HCT116 (cell line): ENCODE results near the gene ZNF792. TPM values are rescaled to one million over a fixed set of nuclear protein-coding genes. Genes with fewer than 3 reads are reported as not detected.

Experiments used
- ATAC-seq: fragments of 200-7000 bp; cut with Tn5 transposase; 2 replicates; pipeline ENCODE4 v1.9.1; 2020; ENCODE audit warnings: mild to moderate bottlenecking, moderate library complexity
- BruUV-seq: library from RNA; stranded (reverse); fragments of 400-500 nt; replicated peaks from 2 replicates; lab custom pipeline; 2021; lab: Mats Ljungman, UMichigan
- CTCF ChIA-PET: fragments of 300-600 bp; sonication (Branson Sonifier 250); formaldehyde crosslinking; loops from one replicate; lab custom pipeline; 2021; ENCODE audit warnings: antibody characterized with exemption; lab: Charles Lee
- POLR2A ChIA-PET: fragments of 300-600, 350-600 bp; sonication (Branson Sonifier 250); formaldehyde crosslinking; loops from one replicate; lab custom pipeline; 2021; ENCODE audit warnings: antibody characterized with exemption; lab: Charles Lee
- RAD21 ChIA-PET, 2 experiments: fragments of 300-600 bp; sonication (Branson Sonifier 250); formaldehyde crosslinking; loops; one replicate each; lab custom pipeline; 2023; ENCODE audit warnings: low total read pairs in 2 of 2; ENCODE audit not compliant: uncharacterized antibody in 2 of 2, unreplicated experiment in 2 of 2, low non-redundant PET in 1 of 2; lab: Charles Lee
- DNase-seq: peaks from one replicate; pipeline ENCODE4 v3.0.0-alpha.2; 2010; ENCODE audit warnings: low read depth, low spot score
- H2AFZ ChIP-seq: fragments of 200-600 bp; shearing (Covaris generic), sonication (generic); 2 replicates; pipeline ENCODE4 v1.6.1; 2017; ENCODE audit warnings: low read depth, mixed run types, mixed read lengths, antibody characterized with exemption, low read length; ENCODE audit not compliant: poor library complexity, severe bottlenecking
- H3K27ac ChIP-seq: 2 replicates; pipeline ENCODE4 v1.5.1; 2012; ENCODE audit warnings: low read depth, low read length
- H3K27me3 ChIP-seq: fragments of 200-600 bp; sonication (generic); 2 replicates; pipeline ENCODE4 v1.6.1; 2016; ENCODE audit warnings: mixed run types, low read length, mixed read lengths; ENCODE audit not compliant: insufficient read depth
- H3K36me3 ChIP-seq, 2 experiments: fragments of 200-500 bp in 1 of 2; fragments of 200-600 bp in 1 of 2; sonication (Bioruptor generic) in 1 of 2; sonication (generic) in 1 of 2; 2 replicates each; pipeline versions ENCODE4 v1.5.1 to v1.6.1; 2014 to 2016; ENCODE audit warnings: low read length in 2 of 2, inconsistent platforms in 1 of 2, mixed read lengths in 1 of 2, mixed run types in 1 of 2; ENCODE audit not compliant: insufficient read depth in 2 of 2, control insufficient read depth in 1 of 2
- H3K4me1 ChIP-seq, 2 experiments: fragments of 200-600 bp in 1 of 2; sonication (generic) in 1 of 2; 2 replicates each; pipeline versions ENCODE4 v1.5.1 to v1.6.1; 2012 to 2017; ENCODE audit warnings: low read length in 2 of 2, inconsistent platforms in 1 of 2, mild to moderate bottlenecking in 1 of 2, mixed read lengths in 1 of 2, mixed run types in 1 of 2, moderate library complexity in 1 of 2; ENCODE audit not compliant: insufficient read depth in 2 of 2, control insufficient read depth in 1 of 2
- H3K4me2 ChIP-seq: fragments of 200-600 bp; sonication (generic); 2 replicates; pipeline ENCODE4 v1.6.1; 2017; ENCODE audit warnings: mixed run types, low read length, mixed read lengths
- H3K4me3 ChIP-seq, 2 experiments: fragments of 200-600 bp in 1 of 2; sonication (generic) in 1 of 2; replicated peaks in 1 of 2; 2 replicates each; pipeline ENCODE4 v1.5.1; 2011 to 2016; ENCODE audit warnings: low read length in 2 of 2, control low read depth in 1 of 2, low read depth in 1 of 2, mild to moderate bottlenecking in 1 of 2, mixed read lengths in 1 of 2, mixed run types in 1 of 2
- H3K79me2 ChIP-seq: fragments of 200-600 bp; sonication (generic); 2 replicates; pipeline ENCODE4 v1.6.1; 2017; ENCODE audit warnings: mild to moderate bottlenecking, mixed run types, low read length, moderate library complexity, mixed read lengths; ENCODE audit not compliant: insufficient read depth
- H3K9ac ChIP-seq: fragments of 200-600 bp; sonication (generic); 2 replicates; pipeline ENCODE4 v1.6.1; 2016; ENCODE audit warnings: low read length, mixed read lengths
- H3K9me2 ChIP-seq: fragments of 200-600 bp; sonication (generic), shearing (Covaris generic); 2 replicates; pipeline ENCODE4 v1.6.1; 2017; ENCODE audit warnings: mixed run types, mild to moderate bottlenecking, moderate library complexity; ENCODE audit not compliant: insufficient read depth
- H3K9me3 ChIP-seq, 2 experiments: fragments of 200-500 bp in 1 of 2; fragments of 200-600 bp in 1 of 2; sonication (Bioruptor generic) in 1 of 2; sonication (generic) in 1 of 2; 2 replicates each; pipeline ENCODE4 v1.6.1; 2014 to 2017; ENCODE audit warnings: low read length in 2 of 2, mixed read lengths in 2 of 2, inconsistent platforms in 1 of 2, low read depth in 1 of 2, mild to moderate bottlenecking in 1 of 2, mixed run types in 1 of 2, moderate library complexity in 1 of 2; ENCODE audit not compliant: control insufficient read depth in 1 of 2, insufficient read depth in 1 of 2
- H4K20me1 ChIP-seq: fragments of 200-600 bp; sonication (generic), shearing (Covaris generic); 2 replicates; pipeline ENCODE4 v1.6.1; 2017; ENCODE audit warnings: mixed run types, mild to moderate bottlenecking, moderate library complexity; ENCODE audit not compliant: insufficient read depth
- ATF3 ChIP-seq: IDR thresholded peaks from 2 replicates; pipeline ENCODE4 v1.6.1; 2012
- ELF1 ChIP-seq: IDR thresholded peaks from 2 replicates; pipeline ENCODE4 v1.6.1; 2012; ENCODE audit warnings: low read depth, borderline replicate concordance
- FOSL1 ChIP-seq: IDR thresholded peaks from 2 replicates; pipeline ENCODE4 v1.6.1; 2012; ENCODE audit warnings: low read depth
- JUND ChIP-seq: IDR thresholded peaks from 2 replicates; pipeline ENCODE4 v1.6.1; 2012
- MAX ChIP-seq: IDR thresholded peaks from 2 replicates; pipeline ENCODE4 v1.6.1; 2012
- POLR2A ChIP-seq: IDR thresholded peaks from 2 replicates; pipeline ENCODE4 v1.7.0; 2011; ENCODE audit warnings: borderline replicate concordance; ENCODE audit not compliant: insufficient read depth, insufficient read length; ENCODE audit errors: extremely low read depth
- POLR2AphosphoS5 ChIP-seq: IDR thresholded peaks from 2 replicates; pipeline ENCODE4 v1.6.1; 2011; ENCODE audit warnings: mild to moderate bottlenecking, low read depth, low read length, moderate library complexity
- intact Hi-C: fragments of 100-400 bp; cut with micrococcal nuclease; formaldehyde crosslinking; loops from 2 replicates; pipeline ENCODE4 v1.10.0; 2022
- total RNA-seq: library from RNA; stranded (reverse); gene quantifications from one replicate; pipeline ENCODE4 v1.2.1, GENCODE V29; 2021; ENCODE audit not compliant: unreplicated experiment
- TF ChIP-seq, protein P1 (sequence below), 3 experiments: fragments of 200-600 bp in 1 of 3; sonication (generic) in 1 of 3; IDR thresholded peaks in 2 of 3; conservative IDR thresholded peaks in 1 of 3; 2 replicates each; pipeline ENCODE4 v1.5.1; 2012 to 2017; ENCODE audit warnings: low read depth in 2 of 3, low read length in 2 of 3, antibody characterized with exemption in 1 of 3, borderline replicate concordance in 1 of 3, control low read depth in 1 of 3, mild to moderate bottlenecking in 1 of 3, mixed read lengths in 1 of 3, mixed run types in 1 of 3, moderate library complexity in 1 of 3; ENCODE audit not compliant: insufficient read depth in 1 of 3

ZNF792 gene
- total RNA-seq, 1 experiment from 2014 or later, result 3.6 TPM

DNA sequence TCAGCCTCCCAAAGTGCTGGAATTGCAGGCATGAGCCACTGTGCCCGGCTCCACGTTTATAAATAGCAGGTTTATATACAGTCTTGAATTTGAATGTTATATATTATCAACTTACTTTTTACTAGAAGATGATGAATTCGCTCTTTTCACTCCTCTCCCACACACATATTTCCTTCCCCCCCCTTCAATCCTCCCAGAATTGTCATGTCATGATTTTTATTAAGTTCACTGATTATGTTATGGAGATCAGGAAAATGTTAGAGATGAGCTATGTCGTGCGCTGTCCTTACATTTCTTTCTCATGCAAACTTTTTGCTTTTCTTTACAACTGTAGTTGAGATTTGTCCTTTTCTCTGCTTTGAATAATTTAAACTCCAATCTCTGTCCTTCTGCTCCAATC, 18.2 kb upstream of the ZNF792 start:
- BruUV-seq, result no TSS peak
- ChIA-PET RAD21 (no interaction called here), POLR2A (no interaction called here), CTCF (no interaction called here)
- intact Hi-C loops, result no loop called here
- no peaks in the 10 kb centered on the region for H4K20me1 ChIP-seq
- no peak overlapping the region for H3K9ac ChIP-seq
- H3K27me3 ChIP-seq, result no peaks in the 10 kb centered on the region
- peaks cover 0 to 3% of the 10 kb centered on the region in 2 experiments; a peak in 2 of 4 replicates for H3K9me3 ChIP-seq
- no peak for ATAC-seq
- H3K27ac ChIP-seq, result no peak overlapping the region
- H3K4me3 ChIP-seq, result no peak overlapping the region
- no peak overlapping the region for H3K4me2 ChIP-seq
- no peaks in the 10 kb centered on the region; the same call in 1 of the 2 replicates for H3K9me2 ChIP-seq
- H3K36me3 ChIP-seq, result no peaks in the 10 kb centered on the region
- no peak for DNase-seq
- no peaks in the 10 kb centered on the region for H3K79me2 ChIP-seq
- no peak for TF ChIP-seq ATF3
- no peak for TF ChIP-seq ELF1
- TF ChIP-seq MAX, result no peak
- no peak for TF ChIP-seq FOSL1
- H2AFZ ChIP-seq, result no peak overlapping the region
- H3K4me1 ChIP-seq, result no peaks in the 10 kb centered on the region

DNA sequence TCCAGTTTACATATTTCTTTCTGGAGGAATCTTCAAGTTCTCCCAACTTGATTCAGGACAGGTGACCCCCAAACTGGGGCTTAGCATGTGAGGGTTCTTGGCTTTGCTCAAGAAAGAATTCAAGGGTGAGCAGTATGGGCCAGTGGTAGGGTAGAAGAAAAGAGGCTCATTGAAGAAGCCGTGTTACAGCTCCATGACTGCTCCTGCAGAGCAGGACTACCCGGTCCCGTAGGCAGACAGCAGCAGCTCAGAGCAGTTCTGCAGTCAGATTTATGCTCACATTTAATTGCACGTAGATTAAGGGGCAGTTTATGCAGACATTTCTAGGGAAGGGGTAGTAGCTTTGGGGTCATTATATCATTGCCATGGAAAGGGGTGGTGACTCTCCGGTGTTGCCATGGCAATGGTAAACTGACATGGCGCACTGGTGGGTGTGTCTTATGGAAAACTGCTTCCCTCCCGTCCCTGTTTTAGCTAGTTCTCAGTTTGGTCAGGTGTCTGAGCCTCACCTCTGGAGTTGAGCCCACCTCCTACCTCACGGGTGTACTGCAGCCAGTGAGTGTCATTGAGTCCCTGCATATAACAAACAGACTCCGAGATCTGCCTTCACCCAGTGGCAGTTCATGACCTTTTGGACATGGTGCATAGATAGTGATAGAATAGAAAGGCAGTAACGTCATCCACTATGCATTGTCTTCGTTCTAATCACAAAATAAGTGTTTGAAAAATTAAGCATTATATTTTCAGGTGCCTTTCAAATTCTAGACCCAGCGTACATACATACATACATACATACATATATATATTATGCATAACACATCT, 16.0 kb upstream of the ZNF792 start:
- no peaks in the 10 kb centered on the region for H3K36me3 ChIP-seq
- intact Hi-C loops, result loop anchor here (10.0 kb wide), 1 partner anchor 155 kb away; the partner anchor contains the start of genes FXYD1 and LGI4
- DNase-seq (no peak), ATAC-seq (no peak)
- no TSS peak for BruUV-seq
- no peak overlapping the region for H3K27ac ChIP-seq
- ChIA-PET RAD21 (no interaction called here), POLR2A (interaction anchor here (1.0 kb wide), 1 partner anchor 21 kb away, joined by 3 read pairs; no protein-coding TSS in a partner anchor), CTCF (no interaction called here)
- TF ChIP-seq POLR2AphosphoS5 (no peak), POLR2A (no peak), JUND (no peak)
- TF ChIP-seq, protein P1, sequence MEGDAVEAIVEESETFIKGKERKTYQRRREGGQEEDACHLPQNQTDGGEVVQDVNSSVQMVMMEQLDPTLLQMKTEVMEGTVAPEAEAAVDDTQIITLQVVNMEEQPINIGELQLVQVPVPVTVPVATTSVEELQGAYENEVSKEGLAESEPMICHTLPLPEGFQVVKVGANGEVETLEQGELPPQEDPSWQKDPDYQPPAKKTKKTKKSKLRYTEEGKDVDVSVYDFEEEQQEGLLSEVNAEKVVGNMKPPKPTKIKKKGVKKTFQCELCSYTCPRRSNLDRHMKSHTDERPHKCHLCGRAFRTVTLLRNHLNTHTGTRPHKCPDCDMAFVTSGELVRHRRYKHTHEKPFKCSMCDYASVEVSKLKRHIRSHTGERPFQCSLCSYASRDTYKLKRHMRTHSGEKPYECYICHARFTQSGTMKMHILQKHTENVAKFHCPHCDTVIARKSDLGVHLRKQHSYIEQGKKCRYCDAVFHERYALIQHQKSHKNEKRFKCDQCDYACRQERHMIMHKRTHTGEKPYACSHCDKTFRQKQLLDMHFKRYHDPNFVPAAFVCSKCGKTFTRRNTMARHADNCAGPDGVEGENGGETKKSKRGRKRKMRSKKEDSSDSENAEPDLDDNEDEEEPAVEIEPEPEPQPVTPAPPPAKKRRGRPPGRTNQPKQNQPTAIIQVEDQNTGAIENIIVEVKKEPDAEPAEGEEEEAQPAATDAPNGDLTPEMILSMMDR (IDR thresholded peaks at IDR 0.05 in 2 of 3, conservative IDR thresholded peaks at IDR 0.05 in 1 of 3; ENCODE audit: borderline replicate concordance in 1 of 3, insufficient read depth in 1 of 3, low read depth in 2 of 3, low read length in 2 of 3), result no peak
- no peaks in the 10 kb centered on the region for H4K20me1 ChIP-seq
- no peak overlapping the region for H3K4me2 ChIP-seq
- no peaks in the 10 kb centered on the region for H3K79me2 ChIP-seq
- no peak overlapping the region for H2AFZ ChIP-seq
- no peak overlapping the region for H3K9ac ChIP-seq
- H3K4me3 ChIP-seq, result no peak overlapping the region
- no peaks in the 10 kb centered on the region for H3K9me2 ChIP-seq
- no peaks in the 10 kb centered on the region for H3K27me3 ChIP-seq
- H3K4me1 ChIP-seq, result no peaks in the 10 kb centered on the region
- H3K9me3 ChIP-seq, result peaks cover 3 to 5% of the 10 kb centered on the region in 2 experiments; a peak in 2 of 4 replicates
